Ishikawa (cell line): ENCODE results near the gene KRT83.

ENCODE experiments used
- CEBPB ChIP-seq: IDR thresholded peaks from 2 replicates; pipeline ENCODE4 v1.6.1; 2012
- EGR1 ChIP-seq: IDR thresholded peaks from 2 replicates; pipeline ENCODE4 v1.6.1; 2012
- RAD21 ChIP-seq: IDR thresholded peaks from 2 replicates; pipeline ENCODE4 v1.6.1; 2012; ENCODE audit warnings: low read depth
- TCF12 ChIP-seq: IDR thresholded peaks from 2 replicates; pipeline ENCODE4 v1.6.1; 2012; ENCODE audit warnings: low read depth
- TF ChIP-seq, protein P1 (sequence below): IDR thresholded peaks from 2 replicates; pipeline ENCODE4 v1.6.1; 2012
- TF ChIP-seq, protein P2 (sequence below): IDR thresholded peaks from 2 replicates; pipeline ENCODE4 v1.6.1; 2012; ENCODE audit warnings: low read depth, mild to moderate bottlenecking

DNA sequence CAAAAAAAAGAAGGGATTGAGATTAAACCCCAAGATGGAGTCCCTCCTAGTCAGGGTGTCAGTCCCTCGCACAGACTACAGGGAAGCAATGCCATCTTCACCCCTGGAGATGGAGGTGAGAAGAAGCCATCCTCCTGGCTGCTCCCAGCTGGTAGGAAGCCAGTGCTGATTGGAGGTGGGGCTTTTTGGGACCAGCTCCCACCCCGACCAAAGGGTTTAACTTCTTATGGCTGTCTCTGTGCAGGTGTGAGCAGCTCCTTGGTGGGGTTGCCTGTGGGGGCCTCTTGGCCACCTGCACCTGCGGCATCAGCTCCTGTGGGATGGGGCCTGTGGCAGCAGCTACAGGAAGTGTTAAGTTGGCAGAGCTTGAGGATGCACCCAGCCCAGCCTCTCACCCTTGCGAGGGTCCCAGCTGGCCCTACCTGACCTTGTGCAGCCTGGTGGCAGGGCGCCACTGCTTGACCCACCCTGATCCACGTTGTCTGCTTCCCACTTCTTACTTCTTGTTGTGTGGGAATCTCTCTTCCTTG is 50.6 kb downstream of the KRT83 start:
- TF ChIP-seq, protein P1, sequence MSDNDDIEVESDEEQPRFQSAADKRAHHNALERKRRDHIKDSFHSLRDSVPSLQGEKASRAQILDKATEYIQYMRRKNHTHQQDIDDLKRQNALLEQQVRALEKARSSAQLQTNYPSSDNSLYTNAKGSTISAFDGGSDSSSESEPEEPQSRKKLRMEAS, result no peak
- TF ChIP-seq RAD21 (no peak), CEBPB (no peak), EGR1 (no peak), TCF12 (no peak)
- TF ChIP-seq, protein P2, sequence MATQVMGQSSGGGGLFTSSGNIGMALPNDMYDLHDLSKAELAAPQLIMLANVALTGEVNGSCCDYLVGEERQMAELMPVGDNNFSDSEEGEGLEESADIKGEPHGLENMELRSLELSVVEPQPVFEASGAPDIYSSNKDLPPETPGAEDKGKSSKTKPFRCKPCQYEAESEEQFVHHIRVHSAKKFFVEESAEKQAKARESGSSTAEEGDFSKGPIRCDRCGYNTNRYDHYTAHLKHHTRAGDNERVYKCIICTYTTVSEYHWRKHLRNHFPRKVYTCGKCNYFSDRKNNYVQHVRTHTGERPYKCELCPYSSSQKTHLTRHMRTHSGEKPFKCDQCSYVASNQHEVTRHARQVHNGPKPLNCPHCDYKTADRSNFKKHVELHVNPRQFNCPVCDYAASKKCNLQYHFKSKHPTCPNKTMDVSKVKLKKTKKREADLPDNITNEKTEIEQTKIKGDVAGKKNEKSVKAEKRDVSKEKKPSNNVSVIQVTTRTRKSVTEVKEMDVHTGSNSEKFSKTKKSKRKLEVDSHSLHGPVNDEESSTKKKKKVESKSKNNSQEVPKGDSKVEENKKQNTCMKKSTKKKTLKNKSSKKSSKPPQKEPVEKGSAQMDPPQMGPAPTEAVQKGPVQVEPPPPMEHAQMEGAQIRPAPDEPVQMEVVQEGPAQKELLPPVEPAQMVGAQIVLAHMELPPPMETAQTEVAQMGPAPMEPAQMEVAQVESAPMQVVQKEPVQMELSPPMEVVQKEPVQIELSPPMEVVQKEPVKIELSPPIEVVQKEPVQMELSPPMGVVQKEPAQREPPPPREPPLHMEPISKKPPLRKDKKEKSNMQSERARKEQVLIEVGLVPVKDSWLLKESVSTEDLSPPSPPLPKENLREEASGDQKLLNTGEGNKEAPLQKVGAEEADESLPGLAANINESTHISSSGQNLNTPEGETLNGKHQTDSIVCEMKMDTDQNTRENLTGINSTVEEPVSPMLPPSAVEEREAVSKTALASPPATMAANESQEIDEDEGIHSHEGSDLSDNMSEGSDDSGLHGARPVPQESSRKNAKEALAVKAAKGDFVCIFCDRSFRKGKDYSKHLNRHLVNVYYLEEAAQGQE, result no peak
